Measurements from ENCODE around the gene RGS17.

The RGS17 gene

GRCh38 chr6:153103319-153103655, 27.8 kb downstream of the RGS17 start:
- Mint-ChIP-seq H3K27ac (no peak overlapping the region), H3K9me3 (ENCODE audit: low read depth) (no peaks in the 10 kb centered on the region), H3K36me3 (no peaks in the 10 kb centered on the region), H3K4me3 (no peak overlapping the region), H3K4me1 (ENCODE audit: low read depth) (no peaks in the 10 kb centered on the region), H3K27me3 (peaks cover 1% of the 10 kb centered on the region)

- Mint-ChIP-seq H3K27ac (no peak overlapping the region), H3K9me3 (ENCODE audit: low read depth) (no peaks in the 10 kb centered on the region), H3K27me3 (peaks cover 4% of the 10 kb centered on the region), H3K4me3 (no peak overlapping the region), H3K4me1 (ENCODE audit: low read depth) (no peaks in the 10 kb centered on the region), H3K36me3 (no peaks in the 10 kb centered on the region)
Observed at GRCh38 chr6:153102605-153103318, 28.3 kb downstream of the RGS17 start.

GRCh38 chr6:153101461-153101860, 29.6 kb downstream of the RGS17 start:
- Mint-ChIP-seq H3K4me3 (no peak overlapping the region), H3K27ac (no peak overlapping the region), H3K4me1 (ENCODE audit: low read depth) (no peaks in the 10 kb centered on the region), H3K27me3 (peaks cover 5% of the 10 kb centered on the region), H3K36me3 (no peaks in the 10 kb centered on the region), H3K9me3 (ENCODE audit: low read depth) (no peaks in the 10 kb centered on the region)

- H3K9me3 Mint-ChIP-seq (ENCODE audit: low read depth), result no peaks in the 10 kb centered on the region
- no peaks in the 10 kb centered on the region for H3K4me1 Mint-ChIP-seq (ENCODE audit: low read depth)
- H3K36me3 Mint-ChIP-seq, result no peaks in the 10 kb centered on the region
- H3K4me3 Mint-ChIP-seq, result no peak overlapping the region
- no peak overlapping the region for H3K27ac Mint-ChIP-seq
- H3K27me3 Mint-ChIP-seq, result peaks cover 5% of the 10 kb centered on the region
Observed at GRCh38 chr6:153099636-153100035, 31.4 kb downstream of the RGS17 start.

- Mint-ChIP-seq H3K27me3 (peaks cover 7% of the 10 kb centered on the region), H3K27ac (no peak overlapping the region), H3K36me3 (no peaks in the 10 kb centered on the region), H3K4me3 (no peak overlapping the region), H3K4me1 (ENCODE audit: low read depth) (peaks cover 2% of the 10 kb centered on the region), H3K9me3 (ENCODE audit: low read depth) (peaks cover 3% of the 10 kb centered on the region)
Observed at GRCh38 chr6:153096792-153097191, 34.3 kb downstream of the RGS17 start.

- Mint-ChIP-seq H3K4me3 (no peak overlapping the region), H3K36me3 (no peaks in the 10 kb centered on the region), H3K27ac (no peak overlapping the region), H3K9me3 (ENCODE audit: low read depth) (peaks cover 3% of the 10 kb centered on the region), H3K4me1 (ENCODE audit: low read depth) (peaks cover 2% of the 10 kb centered on the region), H3K27me3 (peaks cover 7% of the 10 kb centered on the region)
Observed at GRCh38 chr6:153096031-153096430, 35.1 kb downstream of the RGS17 start.

- Mint-ChIP-seq H3K9me3 (ENCODE audit: low read depth) (peaks cover 3% of the 10 kb centered on the region), H3K27ac (no peak overlapping the region), H3K4me1 (ENCODE audit: low read depth) (peaks cover 2% of the 10 kb centered on the region), H3K4me3 (no peak overlapping the region), H3K36me3 (no peaks in the 10 kb centered on the region), H3K27me3 (peaks cover 2% of the 10 kb centered on the region)
Observed at GRCh38 chr6:153092082-153093013, 38.7 kb downstream of the RGS17 start.

- H3K4me3 Mint-ChIP-seq, result no peak overlapping the region
- H3K4me1 Mint-ChIP-seq (ENCODE audit: low read depth), result peaks cover 2% of the 10 kb centered on the region
- peaks cover 3% of the 10 kb centered on the region for H3K9me3 Mint-ChIP-seq (ENCODE audit: low read depth)
- peaks cover 4% of the 10 kb centered on the region for H3K27me3 Mint-ChIP-seq
- no peaks in the 10 kb centered on the region for H3K36me3 Mint-ChIP-seq
- no peak overlapping the region for H3K27ac Mint-ChIP-seq
Observed at GRCh38 chr6:153090241-153090930, 40.7 kb downstream of the RGS17 start.

GRCh38 chr6:153088796-153089195, 42.3 kb downstream of the RGS17 start:
- H3K9me3 Mint-ChIP-seq (ENCODE audit: low read depth), result peaks cover 3% of the 10 kb centered on the region
- peaks cover 11% of the 10 kb centered on the region for H3K27me3 Mint-ChIP-seq
- no peaks in the 10 kb centered on the region for H3K36me3 Mint-ChIP-seq
- H3K4me1 Mint-ChIP-seq (ENCODE audit: low read depth), result peaks cover 2% of the 10 kb centered on the region
- H3K27ac Mint-ChIP-seq, result no peak overlapping the region
- no peak overlapping the region for H3K4me3 Mint-ChIP-seq

- Mint-ChIP-seq H3K36me3 (no peaks in the 10 kb centered on the region), H3K27ac (no peak overlapping the region), H3K4me1 (ENCODE audit: low read depth) (no peaks in the 10 kb centered on the region), H3K4me3 (no peak overlapping the region), H3K9me3 (ENCODE audit: low read depth) (no peaks in the 10 kb centered on the region), H3K27me3 (peaks cover 12% of the 10 kb centered on the region)
Observed at GRCh38 chr6:153087436-153087835, 43.6 kb downstream of the RGS17 start.

- Mint-ChIP-seq H3K36me3 (no peaks in the 10 kb centered on the region), H3K27ac (no peak overlapping the region), H3K9me3 (ENCODE audit: low read depth) (no peaks in the 10 kb centered on the region), H3K27me3 (peaks cover 16% of the 10 kb centered on the region), H3K4me1 (ENCODE audit: low read depth) (no peaks in the 10 kb centered on the region), H3K4me3 (no peak overlapping the region)
Observed at GRCh38 chr6:153086225-153086990, 44.7 kb downstream of the RGS17 start.

- H3K9me3 Mint-ChIP-seq (ENCODE audit: low read depth), result no peaks in the 10 kb centered on the region
- no peak overlapping the region for H3K4me3 Mint-ChIP-seq
- peaks cover 16% of the 10 kb centered on the region for H3K27me3 Mint-ChIP-seq
- H3K36me3 Mint-ChIP-seq, result no peaks in the 10 kb centered on the region
- no peak overlapping the region for H3K27ac Mint-ChIP-seq
- no peaks in the 10 kb centered on the region for H3K4me1 Mint-ChIP-seq (ENCODE audit: low read depth)
Observed at GRCh38 chr6:153085239-153085638, 45.8 kb downstream of the RGS17 start.

GRCh38 chr6:153084393-153084792, 46.7 kb downstream of the RGS17 start:
- H3K36me3 Mint-ChIP-seq, result no peaks in the 10 kb centered on the region
- H3K4me1 Mint-ChIP-seq (ENCODE audit: low read depth), result no peaks in the 10 kb centered on the region
- H3K27ac Mint-ChIP-seq, result no peak overlapping the region
- no peak overlapping the region for H3K4me3 Mint-ChIP-seq
- no peaks in the 10 kb centered on the region for H3K9me3 Mint-ChIP-seq (ENCODE audit: low read depth)
- H3K27me3 Mint-ChIP-seq, result peaks cover 16% of the 10 kb centered on the region

- H3K27ac Mint-ChIP-seq, result no peak overlapping the region
- no peak overlapping the region for H3K4me3 Mint-ChIP-seq
- peaks cover 16% of the 10 kb centered on the region for H3K27me3 Mint-ChIP-seq
- no peaks in the 10 kb centered on the region for H3K4me1 Mint-ChIP-seq (ENCODE audit: low read depth)
- H3K9me3 Mint-ChIP-seq (ENCODE audit: low read depth), result no peaks in the 10 kb centered on the region
- no peaks in the 10 kb centered on the region for H3K36me3 Mint-ChIP-seq
Observed at GRCh38 chr6:153083869-153084268, 47.2 kb downstream of the RGS17 start.
